ENCODE measurements around the gene TBCA.

DNA sequence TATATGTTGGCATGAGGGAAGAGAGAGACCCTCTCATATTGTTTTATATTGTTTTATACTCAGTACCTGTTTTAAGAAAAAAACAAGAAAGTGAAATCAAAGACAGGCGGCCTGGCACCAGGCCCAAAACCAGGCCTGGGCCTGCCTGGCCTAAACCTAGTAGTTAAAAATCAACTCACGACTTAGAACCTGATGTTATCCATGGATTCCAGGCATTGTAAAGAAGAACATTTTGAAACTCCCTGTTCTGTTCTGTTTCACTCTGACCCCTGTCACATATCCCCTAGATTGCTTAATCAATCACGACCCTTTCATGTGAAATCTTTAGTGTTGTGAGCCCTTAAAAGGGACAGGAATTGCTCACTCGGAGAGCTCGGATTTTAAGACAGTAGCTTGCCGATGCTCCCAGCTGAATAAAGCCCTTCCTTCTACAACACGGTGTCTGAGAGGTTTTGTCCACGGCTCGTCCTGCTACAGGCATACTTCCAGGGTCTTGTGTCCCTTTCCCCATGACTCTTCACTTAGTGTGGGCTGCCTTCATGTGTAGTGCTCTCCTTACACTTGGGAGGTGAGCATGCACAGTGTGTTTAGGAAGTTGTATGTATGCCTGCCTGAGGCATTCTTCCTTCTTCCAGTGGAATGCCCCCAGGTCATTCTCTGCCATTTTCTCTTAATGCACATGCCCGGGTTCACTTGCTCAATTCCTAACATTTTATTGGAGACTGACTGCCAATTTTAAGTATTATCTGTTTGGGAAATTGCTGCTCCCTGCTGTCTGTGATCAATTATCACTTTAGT lies 17.8 kb downstream of the TBCA start:
- TF ChIP-seq CTCF (IDR thresholded peaks at IDR 0.05), result no peak
- TF ChIP-seq POLR2A (IDR thresholded peaks at IDR 0.05; ENCODE audit: low read depth), result no peak
- TF ChIP-seq EP300 (IDR thresholded peaks at IDR 0.05), result no peak
